ENCODE data around the gene NRP2.

NRP2 gene, protein sequence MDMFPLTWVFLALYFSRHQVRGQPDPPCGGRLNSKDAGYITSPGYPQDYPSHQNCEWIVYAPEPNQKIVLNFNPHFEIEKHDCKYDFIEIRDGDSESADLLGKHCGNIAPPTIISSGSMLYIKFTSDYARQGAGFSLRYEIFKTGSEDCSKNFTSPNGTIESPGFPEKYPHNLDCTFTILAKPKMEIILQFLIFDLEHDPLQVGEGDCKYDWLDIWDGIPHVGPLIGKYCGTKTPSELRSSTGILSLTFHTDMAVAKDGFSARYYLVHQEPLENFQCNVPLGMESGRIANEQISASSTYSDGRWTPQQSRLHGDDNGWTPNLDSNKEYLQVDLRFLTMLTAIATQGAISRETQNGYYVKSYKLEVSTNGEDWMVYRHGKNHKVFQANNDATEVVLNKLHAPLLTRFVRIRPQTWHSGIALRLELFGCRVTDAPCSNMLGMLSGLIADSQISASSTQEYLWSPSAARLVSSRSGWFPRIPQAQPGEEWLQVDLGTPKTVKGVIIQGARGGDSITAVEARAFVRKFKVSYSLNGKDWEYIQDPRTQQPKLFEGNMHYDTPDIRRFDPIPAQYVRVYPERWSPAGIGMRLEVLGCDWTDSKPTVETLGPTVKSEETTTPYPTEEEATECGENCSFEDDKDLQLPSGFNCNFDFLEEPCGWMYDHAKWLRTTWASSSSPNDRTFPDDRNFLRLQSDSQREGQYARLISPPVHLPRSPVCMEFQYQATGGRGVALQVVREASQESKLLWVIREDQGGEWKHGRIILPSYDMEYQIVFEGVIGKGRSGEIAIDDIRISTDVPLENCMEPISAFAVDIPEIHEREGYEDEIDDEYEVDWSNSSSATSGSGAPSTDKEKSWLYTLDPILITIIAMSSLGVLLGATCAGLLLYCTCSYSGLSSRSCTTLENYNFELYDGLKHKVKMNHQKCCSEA

DNA sequence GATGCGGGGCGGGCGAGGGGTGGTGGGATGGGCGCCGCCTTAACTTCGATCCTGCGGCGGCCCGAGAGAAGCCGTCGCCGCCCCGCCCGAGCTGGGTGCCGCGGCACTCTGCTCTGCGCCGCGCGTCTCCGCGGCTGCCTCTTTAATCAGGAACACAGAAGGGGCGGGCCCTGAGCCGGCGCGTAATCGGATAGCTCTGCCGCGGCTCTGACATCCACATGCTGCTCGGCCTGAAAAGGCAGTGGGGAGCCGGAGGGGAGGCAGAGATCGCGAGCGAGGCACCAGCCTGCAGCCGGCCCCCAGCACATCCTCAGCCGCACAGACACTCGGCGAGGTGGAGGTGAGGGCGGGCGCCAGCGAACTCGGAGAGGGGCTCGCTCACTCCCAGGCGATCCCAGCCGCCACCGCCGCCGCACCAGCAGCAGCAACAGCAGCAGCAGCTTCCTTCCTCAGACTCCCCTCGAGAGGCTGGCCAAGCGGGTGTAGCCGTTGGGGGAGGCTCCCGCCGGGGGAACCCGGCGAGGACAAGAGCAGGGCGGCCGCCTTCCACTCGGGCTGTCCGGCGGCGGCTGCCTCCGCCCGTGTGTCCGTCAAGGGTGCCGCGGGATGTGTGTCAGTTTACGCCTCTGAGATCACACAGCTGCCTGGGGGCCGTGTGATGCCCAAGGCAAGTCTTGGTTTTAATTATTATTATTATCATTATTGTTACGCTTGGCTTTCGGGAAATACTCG lies at the start of gene NRP2:
TSS of gene NRP2 (plus strand) at position 263 of the 732 bp plus-strand sequence. CDS start 790 bp downstream, outside the sequence.
- peak; percentile 33 for DNase-seq

GRCh38 chr2:205633994-205634393 lies 48.3 kb upstream of the NRP2 start:
- no peak for DNase-seq

GRCh38 chr2:205636549-205637319 lies 45.6 kb upstream of the NRP2 start:
- no peak for DNase-seq

DNA sequence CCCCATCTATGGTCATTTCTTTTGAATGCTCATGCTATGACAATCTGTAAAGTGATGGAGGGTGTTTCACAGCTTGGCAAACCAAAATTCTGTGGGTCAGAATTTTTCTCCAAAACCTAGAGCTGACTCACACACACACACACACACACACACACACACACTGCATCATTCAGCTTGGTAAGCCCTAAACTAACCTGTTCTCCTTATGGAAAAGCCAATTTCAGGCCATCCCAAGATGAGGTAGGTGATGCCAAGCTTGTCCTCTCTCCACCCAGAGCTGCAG lies 45.0 kb upstream of the NRP2 start:
- no peak for DNase-seq

GRCh38 chr2:205637779-205638503 lies 44.4 kb upstream of the NRP2 start:
- DNase-seq = no peak

DNA sequence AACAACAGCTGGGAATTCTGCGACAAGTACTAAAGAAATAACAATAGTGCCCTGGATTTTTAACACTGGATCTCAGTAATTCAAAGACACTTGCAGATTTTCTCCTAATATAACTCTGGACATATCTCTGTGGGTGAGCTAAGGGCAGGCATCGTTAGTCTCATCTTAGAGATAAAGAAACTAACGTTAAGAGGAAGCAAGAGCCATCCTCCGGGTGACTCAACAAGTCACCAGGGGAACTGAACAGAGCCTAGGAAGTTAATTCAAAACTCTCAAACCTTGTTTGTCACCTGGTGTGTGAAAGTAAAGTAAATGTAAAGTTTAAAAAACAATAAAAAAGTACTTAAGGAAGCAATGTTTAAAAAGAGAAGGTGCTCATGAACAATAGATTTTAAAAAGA lies 41.6 kb upstream of the NRP2 start:
- no peak for DNase-seq

GRCh38 chr2:205642599-205643356 lies 39.5 kb upstream of the NRP2 start:
- DNase-seq = no peak

DNA sequence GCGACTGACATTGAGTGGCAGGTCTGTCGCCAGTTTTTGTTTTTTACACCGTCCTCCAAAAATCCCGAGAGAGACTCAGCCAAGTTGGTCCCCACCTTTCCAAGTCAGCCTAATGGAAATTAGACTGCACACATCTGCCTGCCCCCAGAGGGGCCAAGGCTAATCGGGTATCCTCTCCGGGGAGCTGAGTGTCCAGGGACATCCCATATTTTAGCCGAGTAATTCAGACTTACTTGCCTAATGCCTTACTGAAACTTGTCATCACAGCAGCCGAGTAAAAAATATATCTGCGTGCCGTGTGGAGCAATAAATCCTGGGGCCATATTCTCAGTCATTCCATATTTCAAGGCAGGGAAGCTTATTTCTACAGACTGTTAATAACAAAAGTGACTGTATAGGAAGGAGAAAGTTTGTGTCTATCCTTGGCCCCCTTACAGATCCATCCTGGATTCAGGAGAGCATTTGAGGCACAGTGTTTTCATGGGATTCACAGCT lies 38.9 kb upstream of the NRP2 start:
- no peak for DNase-seq

DNA sequence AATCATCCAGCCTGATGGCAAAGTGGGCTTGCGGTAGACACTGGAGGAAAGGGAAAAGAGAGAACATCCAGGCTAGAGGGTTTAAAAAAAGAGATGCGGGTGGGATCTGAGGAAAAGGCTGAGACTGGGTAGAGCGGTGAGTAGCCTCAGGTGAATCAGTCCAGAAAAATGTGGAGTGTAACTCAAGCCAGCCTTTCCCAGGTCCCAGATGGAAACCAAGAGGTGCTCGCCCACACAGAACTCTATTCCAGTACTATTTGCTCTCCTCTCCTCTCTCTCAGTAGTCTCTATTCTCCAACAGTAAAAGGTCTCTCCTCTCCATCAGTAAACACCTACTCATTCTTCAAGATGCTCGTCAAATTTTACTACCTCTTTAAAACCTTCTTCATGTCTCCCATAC lies 38.3 kb upstream of the NRP2 start:
- no peak for DNase-seq

DNA sequence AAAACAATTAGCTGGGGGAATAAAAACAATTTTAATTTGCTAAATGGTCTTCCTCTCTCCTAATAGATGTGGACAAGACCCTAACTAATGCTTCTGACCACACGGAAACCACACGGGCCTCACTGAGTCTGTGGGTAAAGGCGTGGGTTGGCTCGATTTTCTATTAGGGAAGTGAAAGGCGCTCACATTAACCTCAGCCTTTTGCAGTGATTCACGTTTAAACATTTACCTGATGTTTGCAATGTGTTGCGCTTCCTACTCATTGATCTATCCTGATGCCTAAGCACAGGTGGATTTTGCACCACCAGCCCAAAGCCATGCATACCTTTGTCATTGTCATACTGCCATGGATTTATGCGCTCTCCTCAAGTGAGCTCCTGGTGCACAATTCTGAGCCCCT lies 35.6 kb upstream of the NRP2 start:
- DNase-seq = no peak

DNA sequence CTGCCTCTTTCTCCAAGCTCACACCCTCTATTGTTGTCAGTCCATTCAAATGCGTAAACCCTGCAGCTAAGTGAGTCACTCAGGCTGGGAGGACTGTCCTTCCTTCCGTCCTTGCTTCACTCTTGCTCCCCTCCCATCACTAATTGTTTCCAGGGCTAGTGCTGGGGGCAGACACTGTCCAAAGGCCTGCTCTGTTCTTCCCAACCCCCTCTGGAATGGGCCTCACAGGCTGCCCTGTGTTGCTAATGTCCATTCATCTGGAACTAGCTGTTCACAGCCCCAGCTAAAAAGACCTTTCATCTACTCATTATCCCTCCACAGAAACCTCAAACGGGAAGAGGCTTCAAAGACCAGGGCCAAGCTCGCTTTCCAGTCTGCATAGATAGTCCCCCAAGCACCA lies 31.9 kb upstream of the NRP2 start:
- DNase-seq = no peak

- no peak for DNase-seq
Measured at GRCh38 chr2:205650931-205651330, 31.4 kb upstream of the NRP2 start.

DNA sequence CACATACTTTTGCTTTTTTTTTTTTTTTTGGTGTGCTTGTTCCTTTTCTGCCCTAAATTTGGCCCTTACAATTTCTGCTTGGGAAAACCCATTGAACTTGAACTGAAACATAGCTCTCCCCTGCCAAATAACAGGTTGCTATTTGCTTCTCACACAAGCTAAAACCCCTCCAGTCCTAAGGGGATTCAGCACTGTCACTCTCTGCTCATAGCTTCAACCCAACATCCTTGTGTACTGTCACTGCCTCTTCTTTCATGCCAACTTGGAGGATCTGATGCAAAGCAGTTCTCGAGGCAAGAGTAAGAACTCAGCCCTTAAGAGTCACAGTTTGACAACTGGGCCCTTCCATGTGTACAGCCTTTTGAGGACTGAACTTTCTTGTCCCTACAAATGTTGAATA lies 30.6 kb upstream of the NRP2 start:
- DNase-seq = no peak

DNA sequence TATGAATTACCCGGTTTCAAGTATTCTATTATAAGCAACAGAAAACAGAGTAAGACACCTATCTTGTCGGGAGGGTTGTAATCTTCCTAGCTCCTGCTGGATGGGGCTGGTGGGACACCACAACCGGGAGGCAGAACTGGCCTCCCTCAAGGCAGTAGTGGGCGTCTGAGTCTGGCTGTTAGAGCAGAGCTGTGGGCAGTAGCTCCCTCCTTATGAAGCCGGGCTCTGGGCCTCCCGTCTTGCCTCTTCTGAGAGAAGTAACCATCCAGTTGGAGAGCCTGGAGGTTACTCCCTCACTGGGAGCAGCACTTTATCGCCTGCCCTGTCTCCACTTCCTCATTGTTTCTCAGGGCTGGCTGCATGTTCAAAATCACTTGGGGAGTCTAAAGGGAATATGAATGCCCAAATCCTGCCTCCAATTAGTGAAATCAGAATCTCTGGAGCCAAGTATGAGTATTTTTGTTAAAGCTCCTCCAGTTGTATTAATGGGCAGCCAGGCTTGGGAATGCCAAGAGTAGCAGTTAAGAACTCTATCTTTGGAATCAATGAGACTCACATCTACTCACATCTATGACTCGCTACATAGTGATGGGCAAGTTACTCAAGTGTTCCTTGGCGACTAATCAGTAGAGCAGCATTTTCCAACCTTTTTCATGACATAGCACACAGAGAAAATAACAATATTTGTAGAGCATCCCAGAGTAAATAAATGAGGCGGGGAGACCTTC lies 27.3 kb upstream of the NRP2 start:
- DNase-seq = no peak

- DNase-seq = no peak
Measured at GRCh38 chr2:205655779-205656456, 26.4 kb upstream of the NRP2 start.

DNA sequence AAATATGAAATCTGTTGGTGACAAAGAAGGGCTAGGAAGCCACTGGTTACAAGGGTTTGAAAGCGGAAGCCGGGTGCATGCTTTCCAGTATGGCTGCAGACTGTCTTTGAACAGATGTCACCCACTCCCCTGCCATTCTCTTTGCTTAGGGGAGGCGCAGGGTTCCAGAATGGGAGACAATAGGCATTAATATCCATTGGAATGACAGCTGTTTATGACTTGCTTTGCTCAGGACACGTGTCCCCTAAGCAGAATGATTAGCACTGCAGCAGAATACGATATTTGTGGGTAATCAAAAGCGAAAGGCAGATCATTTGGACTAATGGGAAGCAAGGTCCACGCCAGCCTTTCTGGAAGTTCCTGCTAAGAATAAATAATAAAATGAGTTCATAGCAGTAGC lies 25.8 kb upstream of the NRP2 start:
- no peak for DNase-seq

DNA sequence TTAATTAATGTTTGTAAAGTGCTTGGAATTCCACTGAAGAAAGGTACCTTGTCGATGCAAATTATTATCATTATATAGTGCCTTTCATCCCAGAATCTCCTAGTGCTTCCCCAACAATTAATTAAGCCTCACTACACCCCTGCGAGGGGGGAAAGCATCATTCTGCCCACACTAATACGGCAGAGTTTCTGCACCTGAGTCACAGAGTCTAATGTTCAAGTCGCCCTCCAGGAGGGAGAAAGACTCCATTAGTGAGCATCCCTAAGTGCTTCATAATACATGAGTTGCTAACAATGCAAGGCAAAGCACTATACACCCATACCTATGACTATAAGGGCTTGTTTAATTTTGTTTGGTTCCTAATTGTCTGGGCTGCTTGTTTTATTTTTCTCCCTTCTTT lies 25.4 kb upstream of the NRP2 start:
- no peak for DNase-seq

GRCh38 chr2:205657579-205657978 lies 24.7 kb upstream of the NRP2 start:
- no peak for DNase-seq

DNA sequence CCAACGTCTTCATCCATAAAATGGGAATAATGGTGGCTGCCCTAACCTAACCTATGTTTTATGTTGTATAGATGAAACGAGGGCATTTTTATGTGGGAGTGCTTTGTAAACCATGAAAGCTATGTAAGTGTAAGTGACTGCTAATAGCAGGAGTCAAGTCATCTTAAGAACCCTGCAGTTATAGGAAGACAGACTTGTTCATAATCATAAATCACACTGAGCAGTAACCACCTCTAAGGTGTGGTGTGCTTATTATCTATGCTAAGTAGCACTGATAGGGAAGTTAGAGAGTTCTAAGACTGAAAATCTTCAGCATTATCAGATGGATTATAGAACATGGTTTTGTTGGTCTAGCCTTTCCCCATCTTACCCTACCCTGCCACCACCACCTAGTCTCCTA lies 24.2 kb upstream of the NRP2 start:
- DNase-seq = no peak

DNA sequence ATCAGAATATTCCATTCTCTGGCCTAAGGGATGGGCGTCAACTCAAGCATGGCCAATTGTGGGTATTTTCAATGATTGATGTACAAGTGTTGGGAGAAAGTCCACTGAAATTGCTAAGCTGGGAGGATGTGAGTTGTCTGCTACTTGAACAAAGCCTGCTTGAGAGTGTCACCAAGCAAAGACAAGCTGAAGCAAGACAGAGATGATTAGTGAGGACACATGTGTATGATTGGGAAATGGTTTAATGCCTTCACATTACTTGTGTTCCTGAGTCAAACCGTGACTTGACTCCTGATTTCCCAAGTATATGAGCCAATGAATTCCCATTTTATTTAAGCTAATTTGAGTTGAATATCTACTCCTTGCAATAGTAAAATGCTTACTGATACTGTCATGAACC lies 23.7 kb upstream of the NRP2 start:
- DNase-seq = no peak

Measured in CD4-positive, alpha-beta T cell treated with Interleukin-12 subunit alpha and Interleukin-12 subunit beta, for 1 hour (primary cell).